ENCODE results near the gene EIF4EBP3. TPM values are rescaled to one million over a fixed set of nuclear protein-coding genes. Genes with fewer than 3 reads are reported as not detected.

The EIF4EBP3 gene
- total RNA-seq, 1 donor from 2014 or later: 38.1 TPM

DNA sequence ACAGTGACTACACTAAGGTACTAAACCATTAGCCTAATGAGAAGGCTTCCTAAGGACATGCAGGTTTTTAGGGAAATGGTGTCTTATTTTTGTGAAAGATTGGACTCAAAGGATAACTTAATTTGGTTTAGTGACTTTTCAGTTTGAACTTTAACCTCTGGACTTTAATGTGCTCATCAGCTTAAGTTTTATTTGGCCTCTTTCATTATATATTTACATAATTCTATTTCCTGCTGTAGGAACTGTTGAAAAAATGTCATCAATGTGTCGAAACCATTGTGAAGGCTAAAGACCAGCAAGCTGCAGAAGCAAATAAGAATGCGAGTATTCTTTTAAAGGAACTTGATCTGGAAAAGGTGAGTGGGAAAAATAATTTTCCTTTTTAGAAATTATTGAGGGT, 34.3 kb upstream of the EIF4EBP3 start:
- Histone ChIP-seq H3K27me3 (no peaks in the 10 kb centered on the region), H3K4me3 (no peak overlapping the region), H3K9me3 (no peaks in the 10 kb centered on the region), H3K4me1 (no peaks in the 10 kb centered on the region), H3K36me3 (peaks cover 3 to 64% of the 10 kb centered on the region in 2 donors), H3K27ac (no peak overlapping the region)
- no peak for DNase-seq (ENCODE audit: extremely low spot score in 2 of 2)
- intact Hi-C loops (cut with DNase I): no loop called here
- TF ChIP-seq POLR2A (IDR thresholded peaks at IDR 0.05) (no peak), POLR2AphosphoS5 (IDR thresholded peaks at IDR 0.05; ENCODE audit: insufficient read depth in 1 of 2, low read depth in 1 of 2) (no peak)
- TF ChIP-seq, protein P1, sequence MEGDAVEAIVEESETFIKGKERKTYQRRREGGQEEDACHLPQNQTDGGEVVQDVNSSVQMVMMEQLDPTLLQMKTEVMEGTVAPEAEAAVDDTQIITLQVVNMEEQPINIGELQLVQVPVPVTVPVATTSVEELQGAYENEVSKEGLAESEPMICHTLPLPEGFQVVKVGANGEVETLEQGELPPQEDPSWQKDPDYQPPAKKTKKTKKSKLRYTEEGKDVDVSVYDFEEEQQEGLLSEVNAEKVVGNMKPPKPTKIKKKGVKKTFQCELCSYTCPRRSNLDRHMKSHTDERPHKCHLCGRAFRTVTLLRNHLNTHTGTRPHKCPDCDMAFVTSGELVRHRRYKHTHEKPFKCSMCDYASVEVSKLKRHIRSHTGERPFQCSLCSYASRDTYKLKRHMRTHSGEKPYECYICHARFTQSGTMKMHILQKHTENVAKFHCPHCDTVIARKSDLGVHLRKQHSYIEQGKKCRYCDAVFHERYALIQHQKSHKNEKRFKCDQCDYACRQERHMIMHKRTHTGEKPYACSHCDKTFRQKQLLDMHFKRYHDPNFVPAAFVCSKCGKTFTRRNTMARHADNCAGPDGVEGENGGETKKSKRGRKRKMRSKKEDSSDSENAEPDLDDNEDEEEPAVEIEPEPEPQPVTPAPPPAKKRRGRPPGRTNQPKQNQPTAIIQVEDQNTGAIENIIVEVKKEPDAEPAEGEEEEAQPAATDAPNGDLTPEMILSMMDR (IDR thresholded peaks at IDR 0.05): no peak

DNA sequence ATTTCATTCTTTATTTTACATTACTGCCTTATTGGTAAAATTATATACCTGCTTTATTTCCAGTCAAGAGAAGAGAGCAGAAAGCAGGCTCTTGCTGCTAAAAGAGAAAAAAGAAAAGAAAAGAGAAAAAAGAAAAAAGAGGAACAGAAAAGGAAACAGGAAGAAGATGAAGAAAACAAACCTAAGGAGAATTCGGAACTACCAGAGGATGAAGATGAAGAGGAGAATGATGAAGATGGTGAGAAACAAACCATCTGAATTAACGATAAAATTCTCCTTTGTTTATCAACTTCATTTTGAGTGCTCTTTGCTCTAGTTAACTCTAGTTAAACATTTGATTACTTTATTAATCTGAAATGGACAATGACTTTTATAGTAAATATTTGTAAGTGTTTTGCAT, 23.5 kb upstream of the EIF4EBP3 start:
- TF ChIP-seq, protein P1 (IDR thresholded peaks at IDR 0.05): no peak
- TF ChIP-seq POLR2A (IDR thresholded peaks at IDR 0.05) (no peak), POLR2AphosphoS5 (IDR thresholded peaks at IDR 0.05; ENCODE audit: insufficient read depth in 1 of 2, low read depth in 1 of 2) (no peak)
- no peak overlapping the region for H3K4me3 ChIP-seq
- no peaks in the 10 kb centered on the region for H3K4me1 ChIP-seq
- H3K9me3 ChIP-seq: no peaks in the 10 kb centered on the region
- no peak overlapping the region for H3K27ac ChIP-seq
- intact Hi-C loops (cut with DNase I): no loop called here
- peaks cover 13 to 38% of the 10 kb centered on the region in 2 donors for H3K36me3 ChIP-seq
- DNase-seq (ENCODE audit: extremely low spot score in 2 of 2): no peak
- no peaks in the 10 kb centered on the region for H3K27me3 ChIP-seq

DNA sequence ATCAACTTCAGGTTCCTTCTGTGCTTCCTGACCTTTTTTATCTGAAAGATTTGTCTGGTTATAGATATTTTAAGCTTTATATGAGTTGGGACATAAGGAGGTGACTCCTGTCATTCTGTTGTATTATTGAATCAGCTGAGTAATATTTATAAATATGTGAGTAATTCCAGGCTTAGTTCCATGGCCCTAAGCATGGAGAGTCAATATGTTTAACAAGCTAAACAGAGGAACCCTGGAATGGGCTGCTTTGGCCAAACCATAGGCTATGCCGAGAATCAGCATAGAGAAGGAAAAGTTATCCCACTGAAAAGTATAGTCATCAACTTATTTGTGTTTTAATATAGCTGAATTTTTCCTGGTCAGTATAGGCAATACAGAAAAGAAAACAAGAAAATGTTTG, 7.2 kb upstream of the EIF4EBP3 start:
- H3K4me1 ChIP-seq: no peaks in the 10 kb centered on the region
- H3K4me3 ChIP-seq: no peak overlapping the region
- no peak for TF ChIP-seq POLR2A (IDR thresholded peaks at IDR 0.05)
- TF ChIP-seq, protein P1 (IDR thresholded peaks at IDR 0.05): no peak
- no peak overlapping the region for H3K27ac ChIP-seq
- DNase-seq (ENCODE audit: extremely low spot score in 2 of 2): no peak
- peaks cover 0 to 80% of the 10 kb centered on the region in 2 donors for H3K36me3 ChIP-seq
- intact Hi-C loops (cut with DNase I): loop anchor here (10.0 kb wide), 1 partner anchor 135 kb away; the partner anchor contains the start of gene ANKHD1
- no peaks in the 10 kb centered on the region for H3K27me3 ChIP-seq
- H3K9me3 ChIP-seq: no peaks in the 10 kb centered on the region

DNA sequence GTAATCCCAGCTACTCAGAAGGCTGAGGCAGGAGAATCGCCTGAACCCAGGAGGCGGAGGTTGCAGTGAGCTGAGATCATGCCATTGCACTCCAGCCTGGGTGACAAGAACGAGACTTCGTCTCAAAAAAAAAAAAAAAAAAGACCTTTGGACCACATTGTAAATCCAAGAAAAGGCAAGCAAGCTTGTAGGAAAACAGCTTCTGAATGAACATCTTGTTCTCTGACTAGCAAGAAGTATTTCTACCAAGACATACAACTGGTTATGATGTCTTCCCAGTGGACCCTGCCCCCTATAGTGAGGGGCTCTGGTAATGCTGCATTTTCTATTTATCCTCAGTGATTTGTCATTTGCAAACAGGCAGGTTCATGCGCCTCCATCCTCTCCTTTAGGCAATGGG, 4.5 kb upstream of the EIF4EBP3 start:
- TF ChIP-seq POLR2AphosphoS5 (IDR thresholded peaks at IDR 0.05; ENCODE audit: insufficient read depth in 1 of 2, low read depth in 1 of 2) (no peak), POLR2A (IDR thresholded peaks at IDR 0.05) (no peak)
- TF ChIP-seq, protein P1 (IDR thresholded peaks at IDR 0.05): no peak
- intact Hi-C loops (cut with DNase I): loop anchor here (10.0 kb wide), 1 partner anchor 138 kb away; the partner anchor contains the start of gene ANKHD1
- Histone ChIP-seq H3K27ac (no peak overlapping the region), H3K27me3 (no peaks in the 10 kb centered on the region), H3K4me1 (peaks cover 9% of the 10 kb centered on the region), H3K9me3 (no peaks in the 10 kb centered on the region), H3K4me3 (no peak overlapping the region), H3K36me3 (peaks cover 0 to 61% of the 10 kb centered on the region in 2 donors)
- no peak for DNase-seq (ENCODE audit: extremely low spot score in 2 of 2)

DNA sequence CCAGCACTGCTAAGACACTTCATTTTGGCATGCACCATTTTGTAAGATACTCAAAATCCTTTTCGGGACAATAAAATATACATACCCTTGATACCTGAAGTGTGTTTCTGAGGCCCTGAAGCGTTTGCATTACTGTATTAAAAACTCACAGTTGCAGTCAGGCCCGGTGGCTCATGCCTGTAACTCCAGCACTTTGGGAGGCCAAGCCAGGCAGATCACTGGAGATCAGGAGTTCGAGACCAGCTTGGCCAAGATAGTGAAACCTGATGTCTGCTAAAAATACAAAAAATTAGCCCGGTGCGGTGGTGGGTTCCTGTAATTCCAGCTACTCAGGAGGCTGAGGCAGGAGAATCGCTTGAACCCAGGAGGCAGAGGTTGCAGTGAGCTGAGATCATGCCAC, 2.5 kb upstream of the EIF4EBP3 start:
- Histone ChIP-seq H3K27me3 (no peaks in the 10 kb centered on the region), H3K9me3 (no peaks in the 10 kb centered on the region), H3K27ac (no peak overlapping the region), H3K4me1 (peaks cover 29% of the 10 kb centered on the region), H3K36me3 (peaks cover 0 to 47% of the 10 kb centered on the region in 2 donors), H3K4me3 (no peak overlapping the region)
- no peak for TF ChIP-seq POLR2A (IDR thresholded peaks at IDR 0.05)
- TF ChIP-seq, protein P1 (IDR thresholded peaks at IDR 0.05): no peak
- TF ChIP-seq POLR2AphosphoS5 (IDR thresholded peaks at IDR 0.05; ENCODE audit: insufficient read depth in 1 of 2, low read depth in 1 of 2): no peak
- intact Hi-C loops (cut with DNase I): loop anchor here (5.0 to 10.0 kb wide), 2 partner anchors 102 to 140 kb away; partner anchors contain the start of genes ANKHD1, IK and NDUFA2
- no peak for DNase-seq (ENCODE audit: extremely low spot score in 2 of 2)

Measured in vagina (tissue), 2 donors.